Thymus (tissue), 11 donors: Measurements from ENCODE around the gene GMCL2. TPM values are rescaled to one million over a fixed set of nuclear protein-coding genes. Genes with fewer than 3 reads are reported as not detected.

Experiments used
- DNase-seq, 9 donors: peaks; one replicate each; pipeline ENCODE4 v3.0.0-alpha.2; 2013; ENCODE audit warnings: low spot score in 9 of 9, low read depth in 6 of 9, missing footprints in 1 of 9
- H3K27ac ChIP-seq, 2 donors: one replicate each; pipeline ENCODE4 v1.5.1; 2013; ENCODE audit warnings: control low read depth in 1 of 2, low read depth in 1 of 2, low read length in 1 of 2, mild to moderate bottlenecking in 1 of 2, moderate library complexity in 1 of 2
- H3K27me3 ChIP-seq, 2 donors: one replicate each; pipeline ENCODE4 v1.5.1; 2013; ENCODE audit warnings: low read length in 1 of 2; ENCODE audit not compliant: control insufficient read depth in 2 of 2, insufficient read depth in 1 of 2
- H3K36me3 ChIP-seq, 2 donors: one replicate each; pipeline ENCODE4 v1.5.1; 2013; ENCODE audit warnings: low read length in 1 of 2, mild to moderate bottlenecking in 1 of 2, moderate library complexity in 1 of 2; ENCODE audit not compliant: control insufficient read depth in 2 of 2, insufficient read depth in 2 of 2
- H3K4me1 ChIP-seq, 2 donors: one replicate each; pipeline ENCODE4 v1.5.1; 2013; ENCODE audit warnings: low read length in 2 of 2; ENCODE audit not compliant: control insufficient read depth in 2 of 2, insufficient read depth in 2 of 2
- H3K4me3 ChIP-seq, 2 donors: one replicate each; pipeline ENCODE4 v1.5.1; 2013; ENCODE audit warnings: low read length in 2 of 2, control low read depth in 1 of 2, mild to moderate bottlenecking in 1 of 2
- H3K9me3 ChIP-seq, 2 donors: one replicate each; pipeline ENCODE4 v1.5.1; 2013; ENCODE audit warnings: low read length in 1 of 2, mild to moderate bottlenecking in 1 of 2; ENCODE audit not compliant: control insufficient read depth in 2 of 2, insufficient read depth in 1 of 2
- WGBS: extraction: QIAGEN DNeasy Blood & Tissue Kit; methylation state at CpG from one replicate; pipeline ENCODE4 v1.1.7; 2013; 5-methylcytosine and 5-hydroxymethylcytosine counted together
- polyA plus RNA-seq: library from polyadenylated mRNA; stranded (reverse); fragments of 200-250 nt; gene quantifications from one replicate; pipeline ENCODE4 v1.2.3, GENCODE V29; 2013
- total RNA-seq: library from RNA; stranded (reverse); fragments of 120-200 nt; gene quantifications from one replicate; pipeline ENCODE4 v1.2.4, GENCODE V29; 2013
- donor health status: healthy.

The GMCL2 gene
- total and polyA plus RNA-seq, 2 donors = under 0.01 TPM

- Histone ChIP-seq H3K36me3 (no peaks in the 10 kb centered on the region), H3K4me3 (no peak overlapping the region), H3K27ac (no peak overlapping the region), H3K9me3 (no peaks in the 10 kb centered on the region), H3K27me3 (peaks cover 0 to 44% of the 10 kb centered on the region in 2 donors), H3K4me1 (peaks cover 2 to 8% of the 10 kb centered on the region in 2 donors)
- DNase-seq = peak; percentile 64 to 93 (median 81)
- WGBS = 15% methylated on average over 33 of the region's 33 CpGs
Measured at GRCh38 chr5:178163772-178164735, 23.1 kb downstream of the GMCL2 start.

- Histone ChIP-seq H3K27ac (no peak overlapping the region), H3K9me3 (no peaks in the 10 kb centered on the region), H3K36me3 (no peaks in the 10 kb centered on the region), H3K27me3 (peaks cover 0 to 44% of the 10 kb centered on the region in 2 donors), H3K4me1 (peaks cover 2 to 8% of the 10 kb centered on the region in 2 donors), H3K4me3 (no peak overlapping the region)
- WGBS = 86% methylated on average over 9 of the region's 9 CpGs
- DNase-seq = no peak
Measured at GRCh38 chr5:178162481-178162880, 24.7 kb downstream of the GMCL2 start.

- H3K4me3 ChIP-seq = no peak overlapping the region
- no peak for DNase-seq
- no peak overlapping the region for H3K27ac ChIP-seq
- H3K36me3 ChIP-seq = no peaks in the 10 kb centered on the region
- H3K4me1 ChIP-seq = peaks cover 2 to 8% of the 10 kb centered on the region in 2 donors
- no peaks in the 10 kb centered on the region for H3K9me3 ChIP-seq
- WGBS = 92% methylated on average over 5 of the region's 5 CpGs
- peaks cover 0 to 26% of the 10 kb centered on the region in 2 donors for H3K27me3 ChIP-seq
Measured at GRCh38 chr5:178160176-178160575, 27.0 kb downstream of the GMCL2 start.

GRCh38 chr5:178155065-178155464 lies 32.1 kb downstream of the GMCL2 start:
- no peak for DNase-seq
- H3K4me3 ChIP-seq = no peak overlapping the region
- no peaks in the 10 kb centered on the region for H3K9me3 ChIP-seq
- no peak overlapping the region for H3K27ac ChIP-seq
- no peaks in the 10 kb centered on the region for H3K27me3 ChIP-seq
- peaks cover 9 to 17% of the 10 kb centered on the region in 2 donors for H3K4me1 ChIP-seq
- peaks cover 11 to 18% of the 10 kb centered on the region in 2 donors for H3K36me3 ChIP-seq
- 93% methylated on average over 8 of the region's 8 CpGs for WGBS

- no peaks in the 10 kb centered on the region for H3K27me3 ChIP-seq
- 4% methylated on average over 68 of the region's 68 CpGs for WGBS
Measured at GRCh38 chr5:178153530-178154340, 33.4 kb downstream of the GMCL2 start, which contains the start of gene NHP2. Gene NHP2, minus strand, starts transcription at chr5:178153885. Its CDS starts 68 bp downstream, at chr5:178153817.

GRCh38 chr5:178152491-178153444 lies 34.4 kb downstream of the GMCL2 start:
- H3K27me3 ChIP-seq = no peaks in the 10 kb centered on the region
- WGBS = 59% methylated on average over 31 of the region's 31 CpGs
- no peak overlapping the region for H3K27ac ChIP-seq
- H3K36me3 ChIP-seq = peaks cover 30 to 41% of the 10 kb centered on the region in 2 donors
- no peaks in the 10 kb centered on the region for H3K9me3 ChIP-seq
- peaks cover 9 to 17% of the 10 kb centered on the region in 2 donors for H3K4me1 ChIP-seq
- DNase-seq = no peak
- H3K4me3 ChIP-seq = peak overlapping the region; percentile 78 to 90

More at GRCh38 chr5:178153530-178154340, 33.4 kb downstream of the GMCL2 start, which contains the start of gene NHP2:
- H3K9me3 ChIP-seq = no peaks in the 10 kb centered on the region
- peak; percentile 92 to 98 (median 96) for DNase-seq
- peak within 1 kb of the TSS; percentile 78 to 90 for H3K4me3 ChIP-seq
- H3K36me3 ChIP-seq = peaks cover 21 to 31% of the 10 kb centered on the region in 2 donors
- H3K4me1 ChIP-seq = peaks cover 9 to 17% of the 10 kb centered on the region in 2 donors
- H3K27ac ChIP-seq = peak within 1 kb of the TSS; percentile 63 to 77

DNA sequence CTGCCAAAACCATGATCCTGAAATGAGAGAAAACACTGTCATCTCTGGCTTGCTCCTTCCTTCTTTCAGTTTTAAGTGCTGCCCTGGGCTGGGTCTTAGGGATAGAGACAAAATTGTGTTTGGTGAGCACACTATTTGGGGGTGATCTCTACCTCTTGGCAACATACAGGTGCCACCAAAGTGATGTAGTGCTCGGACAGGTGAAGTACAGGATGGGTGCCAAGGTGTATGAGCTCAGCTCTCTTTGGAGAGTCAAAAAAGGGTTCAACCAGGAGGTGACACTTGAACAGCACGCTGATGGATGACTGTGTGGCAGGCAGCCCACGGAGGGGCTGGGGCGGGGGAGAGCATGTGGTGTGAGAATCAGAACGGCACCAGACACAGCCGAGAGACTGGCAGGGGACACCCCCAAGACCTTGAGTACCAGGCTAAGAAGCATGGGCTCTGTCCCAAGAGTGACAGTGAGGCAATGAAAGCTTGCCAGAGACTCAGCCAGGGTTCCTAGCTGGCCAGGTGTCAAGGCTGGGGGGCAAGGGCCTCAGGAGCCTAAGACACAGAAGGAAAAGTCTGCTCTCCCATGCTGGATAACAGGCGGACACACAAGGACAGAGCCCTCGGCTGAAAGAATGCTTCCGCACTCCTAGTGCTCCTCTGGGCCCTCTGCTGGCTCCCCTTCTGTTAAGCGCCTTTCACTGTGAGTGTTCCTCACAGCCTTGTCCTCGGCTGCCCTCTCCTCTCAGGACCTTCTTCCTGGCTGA lies 36.0 kb downstream of the GMCL2 start:
- no peak overlapping the region for H3K27ac ChIP-seq
- 90% methylated on average over 11 of the region's 11 CpGs for WGBS
- H3K36me3 ChIP-seq = peaks cover 47 to 57% of the 10 kb centered on the region in 2 donors
- no peaks in the 10 kb centered on the region for H3K27me3 ChIP-seq
- H3K4me1 ChIP-seq = peaks cover 9 to 17% of the 10 kb centered on the region in 2 donors
- H3K4me3 ChIP-seq = no peak overlapping the region
- DNase-seq = no peak
- no peaks in the 10 kb centered on the region for H3K9me3 ChIP-seq
